CD14-positive monocyte (primary cell): ENCODE results near the gene BACE2. TPM values are rescaled to one million over a fixed set of nuclear protein-coding genes. Genes with fewer than 3 reads are reported as not detected.

Experiments
- DNase-seq, 3 donors: peaks; one replicate each; pipeline ENCODE4 v3.0.0-alpha.2; 2011 to 2022
- H2AFZ ChIP-seq: 2 replicates; pipeline ENCODE4 v1.6.0; 2012; ENCODE audit warnings: mild to moderate bottlenecking, low read depth, low read length, inconsistent platforms; ENCODE audit not compliant: insufficient read depth, poor library complexity, severe bottlenecking
- H3K27ac ChIP-seq, 2 donors: 1 replicate in 1 of 2; 2 replicates in 1 of 2; pipeline ENCODE4 v1.5.1; 2012 to 2013; ENCODE audit warnings: low read length in 2 of 2, control low read depth in 1 of 2, inconsistent platforms in 1 of 2, low read depth in 1 of 2, mild to moderate bottlenecking in 1 of 2
- H3K27me3 ChIP-seq, 2 donors: one replicate each; pipeline versions ENCODE4 v1.6.0 to v1.6.1; 2011 to 2013; ENCODE audit warnings: low read length in 2 of 2; ENCODE audit not compliant: control insufficient read depth in 2 of 2, insufficient read depth in 2 of 2
- H3K36me3 ChIP-seq, 2 donors: replicated peaks in 1 of 2; 1 replicate in 1 of 2; 2 replicates in 1 of 2; pipeline versions ENCODE4 v1.5.1 to v1.6.1; 2012 to 2013; ENCODE audit warnings: low read length in 2 of 2, control low read depth in 1 of 2, inconsistent platforms in 1 of 2, mild to moderate bottlenecking in 1 of 2; ENCODE audit not compliant: insufficient read depth in 2 of 2, control insufficient read depth in 1 of 2
- H3K4me1 ChIP-seq, 2 donors: 1 replicate in 1 of 2; 2 replicates in 1 of 2; pipeline versions ENCODE4 v1.5.1 to v1.6.1; 2012 to 2013; ENCODE audit warnings: low read length in 2 of 2, control low read depth in 1 of 2, inconsistent platforms in 1 of 2, mild to moderate bottlenecking in 1 of 2, moderate library complexity in 1 of 2; ENCODE audit not compliant: insufficient read depth in 2 of 2, control insufficient read depth in 1 of 2
- H3K4me2 ChIP-seq: replicated peaks from 2 replicates; pipeline ENCODE3; 2012; ENCODE audit warnings: low read length, moderate library complexity, mild to moderate bottlenecking; ENCODE audit not compliant: poor library complexity, severe bottlenecking; ENCODE audit errors: extremely low read depth
- H3K4me3 ChIP-seq, 3 experiments: fragments of 200-600 bp in 1 of 3; sonication (generic) in 1 of 3; replicated peaks in 1 of 3; 1 replicate in 2 of 3; 2 replicates in 1 of 3; pipeline ENCODE4 v1.5.1; 2011 to 2013; ENCODE audit warnings: low read length in 3 of 3, mild to moderate bottlenecking in 3 of 3, control low read depth in 2 of 3, low read depth in 2 of 3, inconsistent platforms in 1 of 3, moderate library complexity in 1 of 3
- H3K79me2 ChIP-seq: 2 replicates; pipeline ENCODE4 v1.6.0; 2012; ENCODE audit warnings: mild to moderate bottlenecking, control low read depth, inconsistent platforms, low read length, moderate library complexity; ENCODE audit not compliant: insufficient read depth
- H3K9ac ChIP-seq: 2 replicates; pipeline ENCODE4 v1.6.0; 2017; ENCODE audit warnings: low read length, mild to moderate bottlenecking; ENCODE audit not compliant: insufficient read depth, poor library complexity, severe bottlenecking
- H3K9me3 ChIP-seq, 2 donors: replicated peaks in 1 of 2; 1 replicate in 1 of 2; 2 replicates in 1 of 2; pipeline versions ENCODE4 v1.5.1 to v1.6.1; 2012 to 2013; ENCODE audit warnings: low read length in 2 of 2, control low read depth in 1 of 2; ENCODE audit not compliant: control insufficient read depth in 1 of 2, insufficient read depth in 1 of 2
- H4K20me1 ChIP-seq: 2 replicates; pipeline ENCODE4 v1.6.0; 2012; ENCODE audit warnings: mild to moderate bottlenecking, low read length, control low read depth, moderate library complexity; ENCODE audit not compliant: insufficient read depth
- H3K27ac Mint-ChIP-seq, 7 donors: one replicate each; pipeline ENCODE4 v1.8.0; 2020; ENCODE audit warnings: mild to moderate bottlenecking in 7 of 7, mixed read lengths in 7 of 7, moderate library complexity in 6 of 7, inconsistent platforms in 2 of 7
- H3K27me3 Mint-ChIP-seq, 3 donors: one replicate each; pipeline ENCODE4 v1.8.0; 2021 to 2022; ENCODE audit warnings: low read depth in 3 of 3, mild to moderate bottlenecking in 3 of 3, mixed read lengths in 3 of 3, moderate library complexity in 3 of 3, inconsistent platforms in 1 of 3
- H3K36me3 Mint-ChIP-seq, 2 donors: one replicate each; pipeline ENCODE4 v1.8.0; 2020; ENCODE audit warnings: mixed read lengths in 2 of 2, inconsistent platforms in 1 of 2, mild to moderate bottlenecking in 1 of 2
- H3K4me1 Mint-ChIP-seq: one replicate; pipeline ENCODE4 v1.8.0; 2020; ENCODE audit warnings: mild to moderate bottlenecking, mixed read lengths
- H3K4me3 Mint-ChIP-seq, 2 donors: one replicate each; pipeline ENCODE4 v1.8.0; 2020; ENCODE audit warnings: mild to moderate bottlenecking in 2 of 2, mixed read lengths in 2 of 2, moderate library complexity in 1 of 2
- H3K9me3 Mint-ChIP-seq, 7 donors: one replicate each; pipeline ENCODE4 v1.8.0; 2020 to 2022; ENCODE audit warnings: mixed read lengths in 7 of 7, mild to moderate bottlenecking in 6 of 7, moderate library complexity in 6 of 7, inconsistent platforms in 2 of 7
- WGBS: methylation state at CpG from one replicate; pipeline ENCODE4 v1.1.5; 2013; ENCODE audit warnings: missing lambda C conversion rate; ENCODE audit not compliant: insufficient coverage; 5-methylcytosine and 5-hydroxymethylcytosine counted together
- intact Hi-C, 2 donors: fragments of 100-400 bp; cut with micrococcal nuclease; formaldehyde crosslinking; loops; one replicate each; pipeline versions ENCODE4 v1.15.0 to v1.15.1; 2023
- polyA plus RNA-seq, 3 donors: library from polyadenylated mRNA; depleted of rRNA in 1 of 3; unstranded in 2 of 3; stranded (reverse) in 1 of 3; fragments of 300-500 nt in 2 of 3; fragments of >200 nt in 1 of 3; fragmentation: Illumina TruSeq in 2 of 3; gene quantifications; 1 replicate in 2 of 3; 2 replicates in 1 of 3; pipeline ENCODE4 v1.2.3, GENCODE V29; 2012 to 2021
- TF ChIP-seq, protein P1 (sequence below): fragments of 200-600 bp; IDR thresholded peaks from one replicate; pipeline ENCODE4 v1.8.0; 2022; ENCODE audit warnings: antibody characterized with exemption, mild to moderate bottlenecking

BACE2 gene
- polyA plus RNA-seq, 3 donors = 0.05 to 0.26 TPM; not detected in 1

DNA sequence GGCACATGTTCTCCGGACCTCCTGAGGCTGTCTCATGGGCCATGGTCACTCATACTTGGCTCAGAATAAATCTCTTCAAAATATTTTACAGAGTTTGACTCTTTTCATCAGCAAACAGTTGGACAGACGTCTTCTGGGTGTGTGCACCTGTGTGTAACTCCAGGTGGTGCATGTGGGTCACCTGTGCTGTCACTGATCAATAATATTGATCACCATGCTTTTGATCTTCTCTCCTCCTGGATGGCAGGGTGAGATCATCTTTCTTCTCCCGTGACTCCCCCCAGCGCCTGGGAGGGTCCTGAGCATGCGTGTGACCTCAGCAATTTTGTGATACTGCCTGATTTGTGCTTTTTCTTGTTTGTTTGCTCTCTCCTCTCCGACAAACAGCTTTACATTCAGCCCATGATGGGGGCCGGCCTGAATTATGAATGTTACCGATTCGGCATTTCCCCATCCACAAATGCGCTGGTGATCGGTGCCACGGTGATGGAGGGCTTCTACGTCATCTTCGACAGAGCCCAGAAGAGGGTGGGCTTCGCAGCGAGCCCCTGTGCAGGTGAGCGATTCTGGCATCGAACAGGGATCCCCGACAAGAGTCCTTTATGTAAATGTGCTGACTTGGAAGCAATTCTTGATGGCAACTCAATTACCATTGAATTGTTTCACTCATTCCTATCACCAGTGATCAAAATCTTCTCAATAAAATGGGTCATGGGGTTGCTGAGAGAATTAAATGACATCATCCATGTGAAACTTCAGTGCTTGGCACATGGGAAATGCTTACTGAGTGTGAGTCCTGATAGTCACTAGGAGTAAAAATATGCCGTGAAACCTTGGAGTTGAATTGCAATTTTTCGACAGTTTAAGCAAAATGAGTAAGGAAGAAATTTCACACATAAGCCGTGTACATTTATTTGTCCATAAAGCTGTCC is 89.1 kb downstream of the BACE2 start:
- Histone ChIP-seq H3K27ac (no peak overlapping the region), H3K9ac (no peak overlapping the region), H3K36me3 (no peaks in the 10 kb centered on the region), H2AFZ (no peak overlapping the region), H3K4me2 (no peak overlapping the region), H3K9me3 (peaks cover 0 to 3% of the 10 kb centered on the region in 2 donors), H4K20me1 (no peaks in the 10 kb centered on the region), H3K27me3 (no peaks in the 10 kb centered on the region), H3K4me3 (no peak overlapping the region), H3K79me2 (no peaks in the 10 kb centered on the region), H3K4me1 (no peaks in the 10 kb centered on the region)
- TF ChIP-seq, protein P1, sequence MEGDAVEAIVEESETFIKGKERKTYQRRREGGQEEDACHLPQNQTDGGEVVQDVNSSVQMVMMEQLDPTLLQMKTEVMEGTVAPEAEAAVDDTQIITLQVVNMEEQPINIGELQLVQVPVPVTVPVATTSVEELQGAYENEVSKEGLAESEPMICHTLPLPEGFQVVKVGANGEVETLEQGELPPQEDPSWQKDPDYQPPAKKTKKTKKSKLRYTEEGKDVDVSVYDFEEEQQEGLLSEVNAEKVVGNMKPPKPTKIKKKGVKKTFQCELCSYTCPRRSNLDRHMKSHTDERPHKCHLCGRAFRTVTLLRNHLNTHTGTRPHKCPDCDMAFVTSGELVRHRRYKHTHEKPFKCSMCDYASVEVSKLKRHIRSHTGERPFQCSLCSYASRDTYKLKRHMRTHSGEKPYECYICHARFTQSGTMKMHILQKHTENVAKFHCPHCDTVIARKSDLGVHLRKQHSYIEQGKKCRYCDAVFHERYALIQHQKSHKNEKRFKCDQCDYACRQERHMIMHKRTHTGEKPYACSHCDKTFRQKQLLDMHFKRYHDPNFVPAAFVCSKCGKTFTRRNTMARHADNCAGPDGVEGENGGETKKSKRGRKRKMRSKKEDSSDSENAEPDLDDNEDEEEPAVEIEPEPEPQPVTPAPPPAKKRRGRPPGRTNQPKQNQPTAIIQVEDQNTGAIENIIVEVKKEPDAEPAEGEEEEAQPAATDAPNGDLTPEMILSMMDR = no peak
- no peak for DNase-seq
- WGBS = 94% methylated on average over 10 of the region's 22 CpGs
- Mint-ChIP-seq H3K4me1 (no peaks in the 10 kb centered on the region), H3K9me3 (peaks cover 5 to 14% (median 10%) of the 10 kb centered on the region in 7 donors), H3K27me3 (peaks cover 0 to 2% (median 0%) of the 10 kb centered on the region in 3 donors), H3K36me3 (no peaks in the 10 kb centered on the region), H3K4me3 (peak overlapping the region in 1 of 2 donors; percentile 12), H3K27ac (no peak overlapping the region)
- intact Hi-C loops = no loop called here

DNA sequence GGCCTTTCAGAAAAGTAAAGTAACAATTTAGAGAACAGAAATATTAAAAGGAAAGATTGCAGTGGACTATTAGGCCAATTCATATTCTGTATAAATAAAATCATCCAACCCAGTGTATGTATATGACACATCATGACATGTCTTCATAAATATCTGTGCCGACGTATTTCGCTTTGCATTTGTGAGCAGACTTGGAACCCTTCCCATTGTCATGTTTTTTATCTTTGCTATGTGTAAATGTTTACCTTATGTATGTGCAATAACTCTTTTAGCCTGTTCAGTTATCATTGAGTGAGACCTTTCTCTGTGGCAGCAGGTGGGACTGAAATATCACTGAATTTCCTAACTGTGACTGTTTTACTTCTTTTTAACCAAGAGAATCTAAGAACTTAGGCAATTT is 90.7 kb downstream of the BACE2 start:
- Histone ChIP-seq H3K36me3 (no peaks in the 10 kb centered on the region), H3K27me3 (no peaks in the 10 kb centered on the region), H3K9ac (no peak overlapping the region), H3K4me2 (no peak overlapping the region), H3K4me1 (no peaks in the 10 kb centered on the region), H3K79me2 (no peaks in the 10 kb centered on the region), H3K27ac (no peak overlapping the region), H3K4me3 (no peak overlapping the region), H2AFZ (no peak overlapping the region), H3K9me3 (peaks cover 0 to 3% of the 10 kb centered on the region in 2 donors), H4K20me1 (no peaks in the 10 kb centered on the region)
- Mint-ChIP-seq H3K4me3 (no peak overlapping the region), H3K9me3 (peaks cover 5 to 11% (median 9%) of the 10 kb centered on the region in 7 donors), H3K27me3 (peaks cover 0 to 2% (median 0%) of the 10 kb centered on the region in 3 donors), H3K36me3 (no peaks in the 10 kb centered on the region), H3K4me1 (no peaks in the 10 kb centered on the region), H3K27ac (no peak overlapping the region)
- intact Hi-C loops = no loop called here
- TF ChIP-seq, protein P1 = no peak
- no CpG with 5 or more reads among the region's 3 CpGs for WGBS
- no peak for DNase-seq
